Thoracic aorta (tissue), 2 donors: ENCODE measurements around the gene C5orf34. TPM values are rescaled to one million over a fixed set of nuclear protein-coding genes. Genes with fewer than 3 reads are reported as not detected.
A peak's percentile ranks its signal among the peaks of the same experiment; 100 is the strongest.
"Not testable (repeated sequence)": the region's sequence is repeated elsewhere in the genome, so short reads cannot be mapped to it uniquely, and the experiment has no call there.

Source experiments
- ATAC-seq: fragments of 150-250 bp; one replicate; pipeline ENCODE4 v1.8.0; 2017; ENCODE audit warnings: low read depth; ENCODE audit not compliant: insufficient number of reproducible peaks, low FRiP score
- DNase-seq: peaks from one replicate; pipeline ENCODE4 v3.0.0-alpha.2; 2020; ENCODE audit warnings: low spot score
- H3K27ac ChIP-seq, 2 donors: fragments of 200-600 bp; sonication (generic); 1 replicate in 1 of 2; 2 replicates in 1 of 2; pipeline ENCODE4 v1.5.1; 2016; ENCODE audit warnings: mild to moderate bottlenecking in 2 of 2, moderate library complexity in 2 of 2
- H3K27me3 ChIP-seq: fragments of 200-600 bp; sonication (generic); replicated peaks from 2 replicates; pipeline ENCODE4 v1.6.0; 2016; ENCODE audit warnings: mild to moderate bottlenecking; ENCODE audit not compliant: insufficient read depth
- H3K36me3 ChIP-seq: fragments of 200-600 bp; sonication (generic); one replicate; pipeline ENCODE4 v1.5.1; 2016
- H3K4me1 ChIP-seq, 2 donors: fragments of 200-600 bp; sonication (generic); 1 replicate in 1 of 2; 2 replicates in 1 of 2; pipeline versions ENCODE4 v1.5.1 to v1.6.0; 2016; ENCODE audit warnings: low read depth in 2 of 2, mild to moderate bottlenecking in 1 of 2; ENCODE audit not compliant: control insufficient read depth in 1 of 2
- H3K4me3 ChIP-seq: fragments of 200-600 bp; sonication (generic); 2 replicates; pipeline ENCODE4 v1.5.1; 2016; ENCODE audit warnings: mild to moderate bottlenecking
- H3K9me3 ChIP-seq: fragments of 200-600 bp; sonication (generic); 2 replicates; pipeline ENCODE4 v1.5.1; 2016
- total RNA-seq, 2 donors: library from RNA; depleted of rRNA; stranded (reverse); fragments of >200 nt; gene quantifications; one replicate each; pipeline versions ENCODE4 v1.1.0 to v1.2.3, GENCODE V29; 2016
- TF ChIP-seq, protein P1 (sequence below): fragments of 200-600 bp; sonication (generic); IDR thresholded peaks from one replicate; pipeline ENCODE4 v1.5.1; 2019; ENCODE audit warnings: antibody characterized with exemption

Gene C5orf34
- total RNA-seq, 2 donors from 2014 or later, result 0.85 to 3.0 TPM

DNA sequence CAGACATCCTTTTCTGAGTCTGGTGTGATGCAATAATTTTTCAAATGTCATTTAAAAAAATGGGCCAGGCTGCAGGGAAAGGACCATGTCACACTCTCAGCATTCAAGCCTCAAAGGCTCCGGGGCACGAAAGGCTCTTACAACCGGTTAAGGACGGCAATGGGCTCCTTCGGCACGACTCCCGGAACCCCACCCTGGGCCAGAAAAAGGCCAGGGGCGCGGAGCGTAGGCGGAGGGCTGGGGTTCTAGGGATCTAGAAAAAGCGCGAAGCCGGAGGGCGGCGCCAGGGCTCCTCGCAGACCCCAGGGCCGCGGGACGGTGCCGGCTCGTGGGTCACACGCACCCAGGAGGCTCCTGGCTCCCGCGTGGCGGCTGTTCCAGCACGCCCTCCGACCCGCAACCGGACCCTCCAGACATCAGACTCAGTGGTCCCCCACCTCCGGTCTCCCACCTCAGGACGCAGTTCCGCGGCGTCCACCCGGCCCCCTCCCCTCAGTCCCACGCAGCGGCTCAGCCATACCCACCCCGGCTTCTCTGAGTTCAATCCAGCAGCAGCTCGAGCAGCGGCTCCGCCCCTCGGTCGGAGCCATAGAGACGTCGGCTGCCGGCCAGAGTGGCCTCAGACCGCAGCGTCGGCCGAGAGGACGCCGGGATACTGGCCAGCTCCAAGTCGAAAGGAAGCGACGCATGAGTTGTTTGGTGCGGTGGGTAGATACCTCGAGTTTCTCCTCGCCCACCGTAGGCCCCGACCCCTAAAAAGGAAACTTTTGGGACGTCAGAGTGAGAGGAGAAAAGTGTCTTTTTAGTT lies 31.4 kb downstream of the C5orf34 start, which contains the start of gene TMEM267:
TSS of gene TMEM267 (minus strand) at position 568 of the 808 bp plus-strand sequence. CDS start 29,896 bp downstream, outside the sequence.
- TF ChIP-seq, protein P1, sequence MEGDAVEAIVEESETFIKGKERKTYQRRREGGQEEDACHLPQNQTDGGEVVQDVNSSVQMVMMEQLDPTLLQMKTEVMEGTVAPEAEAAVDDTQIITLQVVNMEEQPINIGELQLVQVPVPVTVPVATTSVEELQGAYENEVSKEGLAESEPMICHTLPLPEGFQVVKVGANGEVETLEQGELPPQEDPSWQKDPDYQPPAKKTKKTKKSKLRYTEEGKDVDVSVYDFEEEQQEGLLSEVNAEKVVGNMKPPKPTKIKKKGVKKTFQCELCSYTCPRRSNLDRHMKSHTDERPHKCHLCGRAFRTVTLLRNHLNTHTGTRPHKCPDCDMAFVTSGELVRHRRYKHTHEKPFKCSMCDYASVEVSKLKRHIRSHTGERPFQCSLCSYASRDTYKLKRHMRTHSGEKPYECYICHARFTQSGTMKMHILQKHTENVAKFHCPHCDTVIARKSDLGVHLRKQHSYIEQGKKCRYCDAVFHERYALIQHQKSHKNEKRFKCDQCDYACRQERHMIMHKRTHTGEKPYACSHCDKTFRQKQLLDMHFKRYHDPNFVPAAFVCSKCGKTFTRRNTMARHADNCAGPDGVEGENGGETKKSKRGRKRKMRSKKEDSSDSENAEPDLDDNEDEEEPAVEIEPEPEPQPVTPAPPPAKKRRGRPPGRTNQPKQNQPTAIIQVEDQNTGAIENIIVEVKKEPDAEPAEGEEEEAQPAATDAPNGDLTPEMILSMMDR, result no peak
- Histone ChIP-seq H3K27ac (peak within 1 kb of the TSS; percentile 91 to 99), H3K9me3 (no peaks in the 10 kb centered on the region), H3K4me1 (peaks cover 6 to 21% of the 10 kb centered on the region in 2 donors), H3K4me3 (peak within 1 kb of the TSS; percentile 92), H3K36me3 (no peaks in the 10 kb centered on the region), H3K27me3 (no peaks in the 10 kb centered on the region)
- ATAC-seq (peak; percentile 96), DNase-seq (peak; percentile 53)

DNA sequence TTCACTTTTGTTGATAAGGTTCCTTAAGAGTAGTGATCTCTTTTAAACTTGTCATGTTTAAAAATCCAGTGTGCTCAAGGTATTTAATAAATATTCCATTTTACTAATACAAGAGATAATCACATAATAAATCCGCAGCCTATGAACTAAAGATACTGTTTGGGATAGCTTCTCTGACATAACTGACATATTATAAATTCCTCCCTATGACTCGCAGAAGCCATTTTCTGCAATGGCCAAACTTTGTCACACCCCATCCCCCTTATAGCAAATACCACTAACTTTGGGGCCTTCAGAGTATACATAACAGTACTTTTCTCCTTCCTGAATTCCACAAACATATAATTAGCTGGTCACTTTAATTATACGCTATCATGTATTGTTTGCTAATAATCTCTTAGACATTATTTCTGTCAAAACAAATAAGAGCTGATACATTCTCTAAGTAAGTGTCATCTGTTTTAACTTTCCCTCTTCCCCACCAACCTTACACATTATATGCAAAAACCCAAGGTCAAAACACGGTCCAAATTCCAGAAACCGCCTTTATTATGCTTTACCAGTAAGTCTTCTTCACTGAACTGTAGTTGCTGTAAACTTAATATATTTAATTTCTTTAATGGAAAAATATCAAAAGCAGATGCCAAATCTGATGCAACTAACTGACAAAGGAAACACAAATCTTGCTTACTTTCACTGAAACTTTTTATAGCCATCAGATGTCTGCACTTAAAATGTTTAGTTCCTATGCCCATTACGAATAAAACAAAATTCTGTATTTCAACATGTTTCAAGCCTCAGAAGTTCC lies 32.3 kb downstream of the C5orf34 start:
- TF ChIP-seq, protein P1, result no peak
- peak overlapping the region; percentile 91 to 99 for H3K27ac ChIP-seq
- ATAC-seq, result no peak
- no peaks in the 10 kb centered on the region for H3K27me3 ChIP-seq
- no peaks in the 10 kb centered on the region for H3K36me3 ChIP-seq
- peaks cover 6 to 21% of the 10 kb centered on the region in 2 donors for H3K4me1 ChIP-seq
- H3K9me3 ChIP-seq, result no peaks in the 10 kb centered on the region
- DNase-seq, result no peak
- H3K4me3 ChIP-seq, result peak overlapping the region; percentile 92

DNA sequence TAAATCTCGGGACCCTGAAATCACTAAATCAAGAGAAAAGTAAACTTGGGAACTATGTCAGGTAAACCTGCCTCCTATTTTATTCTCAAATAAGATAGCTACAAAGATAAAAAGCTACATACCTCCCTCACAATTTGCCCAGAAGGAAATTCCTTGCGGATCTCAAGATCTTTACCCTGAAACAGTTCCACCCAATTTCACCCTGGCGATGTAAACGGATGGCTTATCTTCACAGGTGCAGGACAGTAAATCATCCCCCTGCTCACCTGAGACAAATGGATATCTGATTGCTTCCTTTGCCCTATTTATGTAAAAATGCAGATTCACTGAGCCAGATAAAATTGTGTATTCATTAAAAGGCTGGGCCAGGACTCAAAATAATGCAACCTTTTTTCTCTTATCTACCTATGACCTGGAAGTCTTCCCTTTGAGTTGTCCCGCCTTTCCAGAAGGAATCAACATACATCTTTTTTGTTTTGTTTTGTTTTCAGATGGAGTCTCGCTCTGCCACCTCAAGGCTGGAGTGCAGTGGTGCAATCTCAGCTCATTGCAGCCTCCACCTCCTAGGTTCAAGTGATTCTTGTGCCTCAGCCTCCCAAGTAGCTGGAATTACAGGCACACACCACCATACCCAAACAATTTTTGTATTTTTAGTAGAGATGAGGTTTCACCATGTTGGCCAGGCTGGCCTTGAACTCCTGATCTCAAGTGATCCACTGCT lies 45.1 kb downstream of the C5orf34 start:
- H3K27me3 ChIP-seq, result no peaks in the 10 kb centered on the region
- no peak overlapping the region for H3K27ac ChIP-seq
- no peak for DNase-seq
- no peaks in the 10 kb centered on the region for H3K36me3 ChIP-seq
- H3K4me1 ChIP-seq, result no peaks in the 10 kb centered on the region
- H3K9me3 ChIP-seq, result peaks cover 26% of the 10 kb centered on the region
- no peak overlapping the region for H3K4me3 ChIP-seq
- TF ChIP-seq, protein P1, result no peak
- ATAC-seq, result no peak

DNA sequence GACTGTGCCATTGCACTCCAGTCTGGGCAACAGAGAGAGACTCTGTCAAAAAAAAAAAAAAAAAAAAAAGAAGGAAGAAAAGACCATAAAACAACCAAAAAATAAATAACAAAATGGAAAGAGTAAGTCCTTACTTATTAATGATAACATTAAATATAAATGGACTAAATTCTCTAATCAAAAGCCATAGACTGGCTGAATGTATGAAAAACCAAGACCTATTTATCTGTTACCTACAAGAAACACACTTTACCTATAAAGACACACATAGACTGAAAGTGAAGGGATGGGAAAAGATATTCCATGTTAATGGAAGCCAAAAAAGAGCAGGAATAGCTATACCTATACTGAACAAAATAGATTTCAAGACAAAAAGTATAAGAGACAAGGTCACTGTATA lies 47.8 kb downstream of the C5orf34 start:
- Histone ChIP-seq H3K4me1 (no peaks in the 10 kb centered on the region), H3K9me3 (peaks cover 25% of the 10 kb centered on the region), H3K36me3 (no peaks in the 10 kb centered on the region), H3K27me3 (no peaks in the 10 kb centered on the region), H3K27ac (no peak overlapping the region), H3K4me3 (no peak overlapping the region)
- ATAC-seq (no peak), DNase-seq (no peak)
- TF ChIP-seq, protein P1, result no peak

DNA sequence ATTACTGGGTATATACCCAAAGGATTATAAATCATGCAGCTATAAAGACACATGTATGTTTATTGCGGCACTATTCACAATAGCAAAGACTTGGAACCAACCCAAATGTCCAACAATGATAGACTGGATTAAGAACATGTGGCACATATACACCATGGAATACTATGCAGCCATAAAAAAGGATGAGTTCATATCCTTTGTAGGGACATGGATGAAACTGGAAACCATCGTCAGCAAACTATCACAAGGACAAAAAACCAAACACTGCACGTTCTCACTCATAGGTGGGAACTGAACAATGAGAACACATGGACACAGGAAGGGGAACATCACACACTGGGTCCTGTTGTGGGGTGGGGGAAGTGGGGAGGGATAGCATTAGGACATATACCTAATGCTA lies 49.5 kb downstream of the C5orf34 start:
- not testable (repeated sequence) for H3K4me1 ChIP-seq, H3K4me3 ChIP-seq, H3K27ac ChIP-seq, ATAC-seq, H3K36me3 ChIP-seq, DNase-seq, H3K27me3 ChIP-seq
- peaks cover 16% of the 10 kb centered on the region for H3K9me3 ChIP-seq
